Caco-2 (cell line): ENCODE results near the gene SMARCA2. TPM values are rescaled to one million over a fixed set of nuclear protein-coding genes. Genes with fewer than 3 reads are reported as not detected.

Source experiments
- BruUV-seq: library from RNA; stranded (reverse); fragments of 400-500 nt; replicated peaks from 2 replicates; lab custom pipeline; 2021; lab: Mats Ljungman, UMichigan
- CTCF ChIA-PET: fragments of 300-600 bp; sonication (Branson Sonifier 250); formaldehyde crosslinking; loops from one replicate; lab custom pipeline; 2022; ENCODE audit warnings: antibody characterized with exemption; lab: Charles Lee
- POLR2A ChIA-PET: fragments of 300-600 bp; sonication (Branson Sonifier 250); formaldehyde crosslinking; loops from one replicate; lab custom pipeline; 2022; ENCODE audit warnings: antibody characterized with exemption; lab: Charles Lee
- DNase-seq, 2 experiments: peaks; one replicate each; pipeline versions ENCODE4 v3.0.0 to v3.0.0-alpha.2; 2020 to 2022
- H3K27me3 ChIP-seq: replicated peaks from 2 replicates; pipeline ENCODE4 v1.6.0; 2011; ENCODE audit warnings: low read length; ENCODE audit not compliant: control insufficient read depth, insufficient read depth
- H3K36me3 ChIP-seq: 2 replicates; pipeline ENCODE4 v1.5.1; 2011; ENCODE audit warnings: low read length; ENCODE audit not compliant: control insufficient read depth, insufficient read depth
- H3K4me1 ChIP-seq: fragments of 250-450 bp; sonication (Bioruptor Pico); 2 replicates; pipeline ENCODE4 v1.5.1; 2020; ENCODE audit warnings: mild to moderate bottlenecking
- H3K4me3 ChIP-seq: 2 replicates; pipeline ENCODE4 v1.5.1; 2011; ENCODE audit warnings: low read depth, mild to moderate bottlenecking, control low read depth, low read length
- H3K9me3 ChIP-seq: fragments of 250-450 bp; sonication (Bioruptor Pico); 2 replicates; pipeline ENCODE4 v1.5.1; 2020; ENCODE audit warnings: mild to moderate bottlenecking, moderate library complexity
- H3K27ac Mint-ChIP-seq: one replicate; pipeline ENCODE4 v1.8.0; 2022; ENCODE audit warnings: mixed read lengths; ENCODE audit not compliant: unreplicated experiment
- H3K27me3 Mint-ChIP-seq: one replicate; pipeline ENCODE4 v1.8.0; 2022; ENCODE audit warnings: mixed read lengths; ENCODE audit not compliant: insufficient read depth, unreplicated experiment
- H3K36me3 Mint-ChIP-seq: one replicate; pipeline ENCODE4 v1.8.0; 2022; ENCODE audit warnings: mild to moderate bottlenecking, mixed read lengths; ENCODE audit not compliant: insufficient read depth, unreplicated experiment
- H3K4me1 Mint-ChIP-seq: one replicate; pipeline ENCODE4 v1.8.0; 2022; ENCODE audit warnings: low read depth, mixed read lengths; ENCODE audit not compliant: unreplicated experiment
- H3K4me3 Mint-ChIP-seq: one replicate; pipeline ENCODE4 v1.8.0; 2022; ENCODE audit warnings: mild to moderate bottlenecking, moderate library complexity, mixed read lengths; ENCODE audit not compliant: unreplicated experiment
- H3K9me3 Mint-ChIP-seq: one replicate; pipeline ENCODE4 v1.8.0; 2022; ENCODE audit warnings: mixed read lengths; ENCODE audit not compliant: unreplicated experiment
- CTCF ChIP-seq, 2 experiments: fragments of 200-600 bp in 1 of 2; IDR thresholded peaks; 1 replicate in 1 of 2; 2 replicates in 1 of 2; pipeline versions ENCODE4 v1.5.1 to v1.8.0; 2011 to 2022; ENCODE audit warnings: antibody characterized with exemption in 1 of 2, control low read depth in 1 of 2, inconsistent platforms in 1 of 2, low read depth in 1 of 2, low read length in 1 of 2, mild to moderate bottlenecking in 1 of 2, moderate library complexity in 1 of 2; ENCODE audit not compliant: insufficient read depth in 1 of 2, severe bottlenecking in 1 of 2, unreplicated experiment in 1 of 2
- intact Hi-C: fragments of 100-400 bp; cut with micrococcal nuclease; formaldehyde crosslinking; loops from one replicate; pipeline ENCODE4 v1.10.0; 2022; ENCODE audit not compliant: unreplicated experiment
- total RNA-seq: library from RNA; stranded (reverse); gene quantifications from 2 replicates; pipeline ENCODE4 v1.2.3, GENCODE V29; 2022

Gene SMARCA2
- total RNA-seq, 1 experiment from 2014 or later: 13.5 TPM

DNA sequence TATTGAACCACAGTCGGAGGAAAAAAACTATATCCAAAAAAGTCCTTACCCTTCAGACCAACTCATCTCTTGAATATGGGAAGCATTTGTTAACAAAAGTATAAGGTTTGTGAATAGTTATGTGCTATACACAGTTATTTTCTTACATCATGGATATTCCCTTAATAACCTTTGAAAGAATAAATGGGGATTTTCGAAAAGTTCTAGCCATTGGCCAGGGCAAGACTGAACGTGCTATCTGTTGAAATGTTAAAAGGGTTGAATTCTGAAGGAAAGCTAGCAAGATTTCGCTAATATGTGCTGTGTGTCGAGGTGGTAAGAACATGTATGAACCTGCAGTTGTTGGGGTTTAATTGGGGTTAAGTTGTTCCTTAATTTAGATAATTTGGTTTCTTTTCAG is 140.8 kb downstream of the SMARCA2 start:
- no peaks in the 10 kb centered on the region for H3K9me3 ChIP-seq
- no peak for TF ChIP-seq CTCF (IDR thresholded peaks at IDR 0.05; ENCODE audit: insufficient read depth in 1 of 2, low read depth in 1 of 2, low read length in 1 of 2, severe bottlenecking in 1 of 2, unreplicated experiment in 1 of 2)
- Mint-ChIP-seq H3K27me3 (no peaks in the 10 kb centered on the region), H3K27ac (no peak overlapping the region), H3K4me1 (peaks cover 6% of the 10 kb centered on the region), H3K4me3 (no peak overlapping the region), H3K36me3 (peaks cover 4% of the 10 kb centered on the region), H3K9me3 (no peaks in the 10 kb centered on the region)
- no TSS peak for BruUV-seq
- H3K27me3 ChIP-seq: no peaks in the 10 kb centered on the region
- H3K4me3 ChIP-seq: no peak overlapping the region
- H3K36me3 ChIP-seq: no peaks in the 10 kb centered on the region
- intact Hi-C loops: no loop called here
- DNase-seq: no peak
- ChIA-PET CTCF (no interaction called here), POLR2A (no interaction called here)
- H3K4me1 ChIP-seq: no peaks in the 10 kb centered on the region

- BruUV-seq: no TSS peak
- H3K27me3 ChIP-seq: no peaks in the 10 kb centered on the region
- TF ChIP-seq CTCF (IDR thresholded peaks at IDR 0.05; ENCODE audit: insufficient read depth in 1 of 2, low read depth in 1 of 2, low read length in 1 of 2, severe bottlenecking in 1 of 2, unreplicated experiment in 1 of 2): no peak
- H3K9me3 ChIP-seq: no peaks in the 10 kb centered on the region
- intact Hi-C loops: no loop called here
- no peak for DNase-seq
- Mint-ChIP-seq H3K4me3 (peak overlapping the region; percentile 77), H3K27ac (no peak overlapping the region), H3K4me1 (peaks cover 6% of the 10 kb centered on the region), H3K36me3 (no peaks in the 10 kb centered on the region), H3K27me3 (peaks cover 3% of the 10 kb centered on the region), H3K9me3 (no peaks in the 10 kb centered on the region)
- H3K4me3 ChIP-seq: peak overlapping the region; percentile 31
- no peaks in the 10 kb centered on the region for H3K36me3 ChIP-seq
- no peaks in the 10 kb centered on the region for H3K4me1 ChIP-seq
- POLR2A ChIA-PET: interaction anchor here (0.7 kb wide), 1 partner anchor 603 kb away, joined by 11 read pairs; no protein-coding TSS in a partner anchor
- CTCF ChIA-PET: interaction anchor here (0.8 kb wide), 1 partner anchor 23 kb away, joined by 3 read pairs; no protein-coding TSS in a partner anchor
Observed at GRCh38 chr9:2157277-2158110, 142.3 kb downstream of the SMARCA2 start.

GRCh38 chr9:2158111-2158610 is 143.0 kb downstream of the SMARCA2 start:
- intact Hi-C loops: no loop called here
- BruUV-seq: no TSS peak
- H3K27me3 ChIP-seq: no peaks in the 10 kb centered on the region
- Mint-ChIP-seq H3K36me3 (no peaks in the 10 kb centered on the region), H3K4me1 (peaks cover 6% of the 10 kb centered on the region), H3K27ac (no peak overlapping the region), H3K27me3 (peaks cover 3% of the 10 kb centered on the region), H3K9me3 (no peaks in the 10 kb centered on the region), H3K4me3 (peak overlapping the region; percentile 77)
- H3K36me3 ChIP-seq: no peaks in the 10 kb centered on the region
- no peaks in the 10 kb centered on the region for H3K4me1 ChIP-seq
- ChIA-PET POLR2A (interaction anchor here (0.7 kb wide), 1 partner anchor 602 kb away, joined by 11 read pairs; no protein-coding TSS in a partner anchor), CTCF (interaction anchor here (0.8 kb wide), 1 partner anchor 22 kb away, joined by 3 read pairs; no protein-coding TSS in a partner anchor)
- DNase-seq: no peak
- peak overlapping the region; percentile 31 for H3K4me3 ChIP-seq
- TF ChIP-seq CTCF (IDR thresholded peaks at IDR 0.05; ENCODE audit: insufficient read depth in 1 of 2, low read depth in 1 of 2, low read length in 1 of 2, severe bottlenecking in 1 of 2, unreplicated experiment in 1 of 2): no peak
- H3K9me3 ChIP-seq: no peaks in the 10 kb centered on the region
